Measurements from ENCODE around the gene MALL. TPM values are rescaled to one million over a fixed set of nuclear protein-coding genes. Genes with fewer than 3 reads are reported as not detected.
"Not testable (repeated sequence)": the region's sequence is repeated elsewhere in the genome, so short reads cannot be mapped to it uniquely, and the experiment has no call there.

Gene MALL
- total RNA-seq, 1 donor from 2014 or later: 64.3 TPM

DNA sequence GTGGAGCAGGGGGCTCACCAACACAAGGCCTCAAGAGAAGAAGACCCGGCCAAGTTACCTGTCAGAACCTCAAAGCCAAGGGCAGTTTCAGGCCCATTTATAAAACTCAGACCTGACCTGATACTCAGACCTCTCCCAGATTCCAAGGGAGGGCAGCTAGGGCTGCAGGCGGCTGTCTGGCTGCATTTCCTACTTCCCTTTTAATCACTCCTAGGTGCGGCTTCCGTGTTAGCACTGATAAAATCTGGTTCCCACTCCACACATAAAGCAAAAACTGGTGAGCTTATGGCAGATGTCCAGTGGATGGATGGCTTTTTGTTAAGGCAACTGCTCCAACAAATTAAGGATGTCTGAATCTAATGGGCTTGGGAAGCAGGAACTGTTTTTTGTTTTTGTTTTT lies 63.5 kb downstream of the MALL start:
- not testable (repeated sequence) for DNase-seq (ENCODE audit: low read depth in 2 of 2)

DNA sequence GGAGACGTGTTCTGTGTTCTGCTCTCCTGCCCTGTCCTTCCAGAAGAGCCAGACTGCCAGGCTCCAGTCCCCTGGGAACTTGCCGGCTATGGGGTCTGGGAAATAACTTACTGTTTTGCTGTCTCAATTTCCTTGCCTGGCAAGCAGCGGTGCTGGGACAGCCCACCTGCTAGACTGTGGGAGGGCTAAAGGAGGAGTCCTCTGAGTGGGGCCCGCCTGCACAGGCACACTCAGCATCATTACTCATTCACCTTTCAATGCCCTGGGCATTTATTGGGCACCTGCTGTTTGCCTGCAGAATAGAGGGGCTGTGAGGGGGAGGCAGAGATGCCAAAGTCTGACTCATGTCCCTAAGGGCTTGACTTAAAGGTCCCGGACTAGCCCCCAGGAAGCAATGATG lies 65.4 kb downstream of the MALL start:
- not testable (repeated sequence) for DNase-seq (ENCODE audit: low read depth in 2 of 2)

DNA sequence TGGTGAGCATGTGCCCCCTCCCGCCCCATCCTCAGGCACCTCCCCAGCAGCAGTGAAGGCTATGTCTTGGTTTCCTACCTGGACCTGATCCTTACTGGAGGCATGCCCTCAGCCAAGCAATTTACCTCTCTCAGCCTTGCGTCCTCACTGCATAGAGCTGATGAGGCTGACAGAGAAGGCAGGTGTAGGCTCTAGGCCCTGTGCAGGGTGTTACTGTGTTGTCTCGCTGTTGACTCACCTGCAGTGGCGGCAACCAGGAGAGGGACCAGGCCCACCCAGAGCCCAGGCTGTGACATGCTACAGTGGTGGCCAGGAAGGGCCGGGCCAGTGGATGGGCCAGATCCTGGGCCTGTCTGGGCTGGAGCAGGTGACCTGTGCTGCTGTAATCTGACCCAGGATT lies 65.9 kb downstream of the MALL start:
- DNase-seq (ENCODE audit: low read depth in 2 of 2): not testable (repeated sequence)

DNA sequence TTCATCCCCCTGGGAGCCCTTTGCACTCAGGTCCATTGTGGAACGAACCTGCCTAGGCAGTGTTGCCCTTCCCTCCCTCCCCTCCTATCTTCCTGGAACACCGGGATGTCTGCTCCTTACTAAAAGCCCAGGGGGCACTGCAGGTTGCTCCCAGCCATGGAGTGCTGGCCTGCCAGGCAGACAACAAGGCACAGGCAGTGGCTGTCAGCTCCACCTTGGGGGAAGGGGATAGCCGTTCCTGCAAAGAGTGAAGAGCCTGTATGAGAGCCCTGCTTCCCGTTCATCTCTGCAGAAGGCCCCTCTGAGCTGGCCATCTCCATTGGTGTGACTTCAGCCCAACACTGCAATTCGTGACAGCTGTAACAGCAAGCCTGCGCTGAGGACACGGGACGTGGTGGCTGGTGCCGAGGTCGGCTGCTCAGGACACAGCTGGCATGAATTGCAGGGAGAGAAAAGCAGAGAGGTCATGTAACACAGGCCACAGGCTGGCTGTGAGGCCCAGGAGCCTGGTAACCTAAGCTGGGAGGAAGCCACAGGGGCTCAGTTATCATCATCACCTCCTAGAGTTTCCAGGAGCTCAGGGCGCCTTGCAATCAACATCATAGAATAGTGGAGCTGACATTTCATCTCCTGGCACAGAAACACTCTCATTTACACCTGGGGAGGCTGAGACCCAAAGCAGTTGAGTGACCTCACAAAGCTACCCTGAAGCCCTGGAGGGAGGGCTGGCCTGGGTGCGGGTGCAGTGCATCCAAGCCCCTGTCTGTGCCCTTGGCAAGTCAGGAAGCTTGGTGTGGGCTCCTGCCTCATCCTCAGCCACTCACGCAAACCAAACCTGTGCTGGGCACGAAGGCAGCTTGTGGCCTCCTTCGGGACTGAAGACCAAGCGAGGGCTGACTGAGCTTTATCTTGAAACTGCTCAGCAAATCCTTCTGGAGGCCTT lies 67.1 kb downstream of the MALL start:
- DNase-seq (ENCODE audit: low read depth in 2 of 2): not testable (repeated sequence)

- DNase-seq (ENCODE audit: low read depth in 2 of 2): not testable (repeated sequence)
Measured at GRCh38 chr2:110047225-110047624, 68.4 kb downstream of the MALL start.

DNA sequence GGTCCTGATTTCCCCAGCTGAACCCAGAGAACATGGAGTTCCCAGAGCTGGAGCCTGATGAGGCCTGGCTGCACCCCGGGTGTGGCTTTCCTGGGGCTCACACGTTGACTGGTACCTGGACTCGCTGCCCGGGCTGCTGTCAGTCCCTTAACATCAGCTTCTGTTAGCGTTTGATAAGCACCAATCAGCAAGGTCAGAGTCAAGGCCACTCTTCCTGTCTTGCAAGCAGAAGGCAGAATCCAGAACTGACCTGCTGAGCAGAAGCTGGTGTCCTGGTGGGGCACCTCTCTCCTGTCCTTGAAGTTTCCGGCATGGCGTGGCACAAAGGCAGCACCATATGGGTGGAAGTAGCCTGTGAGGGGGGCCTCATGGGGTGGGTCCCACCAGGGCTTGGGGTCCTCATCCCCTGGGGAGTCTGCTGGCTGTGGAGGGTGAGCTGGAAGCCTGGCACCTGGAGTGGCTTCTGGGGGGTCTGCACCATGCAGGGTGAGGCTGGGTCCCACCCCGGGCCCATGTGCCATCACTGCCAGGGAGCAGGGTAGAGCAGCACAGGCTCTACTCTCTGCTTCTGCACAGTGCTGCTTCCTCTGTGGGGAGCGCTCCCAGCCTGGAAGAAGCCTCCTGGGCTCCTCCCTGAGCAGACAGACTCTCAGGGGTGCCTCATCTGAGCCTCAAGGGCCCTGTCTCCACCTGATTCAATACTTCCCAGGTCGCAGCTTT lies 73.5 kb downstream of the MALL start:
- DNase-seq (ENCODE audit: low read depth in 2 of 2): not testable (repeated sequence)

DNA sequence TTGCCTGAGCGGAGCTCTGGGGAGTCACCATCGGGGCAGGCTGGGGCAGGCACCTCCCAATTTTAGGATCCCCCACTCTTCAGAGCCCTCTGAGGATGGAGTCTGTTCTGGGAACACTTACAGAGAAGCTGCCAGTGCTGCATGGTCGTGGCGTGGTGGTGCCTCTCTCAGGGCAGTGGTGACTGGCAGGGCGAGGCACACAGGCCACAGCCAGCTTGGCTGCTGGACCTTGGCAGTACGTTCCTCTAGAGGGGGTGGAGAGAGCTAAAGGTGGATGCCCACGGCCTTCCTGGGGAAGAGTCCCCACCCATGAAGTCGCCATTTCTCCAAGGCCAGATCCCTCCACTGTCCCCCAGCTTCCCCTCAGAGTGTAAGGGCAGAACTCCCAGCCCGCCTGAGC lies 78.3 kb downstream of the MALL start:
- not testable (repeated sequence) for DNase-seq (ENCODE audit: low read depth in 2 of 2)

- not testable (repeated sequence) for DNase-seq (ENCODE audit: low read depth in 2 of 2)
Measured at GRCh38 chr2:110035384-110035783, 80.2 kb downstream of the MALL start.

- not testable (repeated sequence) for DNase-seq (ENCODE audit: low read depth in 2 of 2)
Measured at GRCh38 chr2:110034935-110035334, 80.7 kb downstream of the MALL start.

Other genes with a start within 250 kb of the MALL start
- gene LIMS3, start 217.1 kb downstream of the MALL start, total RNA-seq: 7.8 and 17.2 TPM in 2 replicates
- gene NPHP1, start 89.2 kb upstream of the MALL start, total RNA-seq: 1.5 and 1.7 TPM in 2 replicates
- gene MTLN, start 96.7 kb upstream of the MALL start, total RNA-seq: 36.8 and 68.2 TPM in 2 replicates

Measured in dermis microvascular lymphatic vessel endothelial cell (primary cell).